ENCODE data around the gene TENT4A. TPM values are rescaled to one million over a fixed set of nuclear protein-coding genes. Genes with fewer than 3 reads are reported as not detected.

Gene TENT4A
- total RNA-seq, 1 donor from 2014 or later = 20.7 TPM

- no peak for DNase-seq
Measured at GRCh38 chr5:6733411-6734242, 20.4 kb downstream of the TENT4A start.

GRCh38 chr5:6734243-6734700, 21.0 kb downstream of the TENT4A start:
- no peak for DNase-seq

- DNase-seq = no peak
Measured at GRCh38 chr5:6734781-6735180, 21.5 kb downstream of the TENT4A start.

GRCh38 chr5:6736106-6736505, 22.9 kb downstream of the TENT4A start:
- DNase-seq = no peak

- no peak for DNase-seq
Measured at GRCh38 chr5:6736524-6737042, 23.4 kb downstream of the TENT4A start.

- DNase-seq = no peak
Measured at GRCh38 chr5:6737043-6737941, 24.1 kb downstream of the TENT4A start.

GRCh38 chr5:6739603-6740002, 26.4 kb downstream of the TENT4A start:
- no peak for DNase-seq

GRCh38 chr5:6740586-6741150, 27.4 kb downstream of the TENT4A start:
- DNase-seq = no peak

GRCh38 chr5:6742081-6742758, 29.0 kb downstream of the TENT4A start:
- DNase-seq = no peak

- DNase-seq = no peak
Measured at GRCh38 chr5:6743161-6743560, 29.9 kb downstream of the TENT4A start.

GRCh38 chr5:6744841-6745705, 31.8 kb downstream of the TENT4A start:
- DNase-seq = no peak

GRCh38 chr5:6745706-6746222, 32.5 kb downstream of the TENT4A start:
- DNase-seq = no peak

- DNase-seq = no peak
Measured at GRCh38 chr5:6746244-6746643, 33.0 kb downstream of the TENT4A start.

- no peak for DNase-seq
Measured at GRCh38 chr5:6747103-6747502, 33.9 kb downstream of the TENT4A start.

GRCh38 chr5:6748142-6748541, 34.9 kb downstream of the TENT4A start:
- DNase-seq = no peak

- no peak for DNase-seq
Measured at GRCh38 chr5:6749026-6749716, 35.9 kb downstream of the TENT4A start.

GRCh38 chr5:6750142-6750840, 37.1 kb downstream of the TENT4A start:
- DNase-seq = no peak

GRCh38 chr5:6750951-6751685, 37.9 kb downstream of the TENT4A start:
- no peak for DNase-seq

GRCh38 chr5:6752236-6752635, 39.0 kb downstream of the TENT4A start:
- DNase-seq = no peak
